ENCODE results near the gene MAP1B.

GRCh38 chr5:72180925-72181324, 73.7 kb downstream of the MAP1B start:
- no peak for TF ChIP-seq EZH2 (IDR thresholded peaks at IDR 0.05; ENCODE audit: borderline replicate concordance, low read length)
- TF ChIP-seq, protein P1, sequence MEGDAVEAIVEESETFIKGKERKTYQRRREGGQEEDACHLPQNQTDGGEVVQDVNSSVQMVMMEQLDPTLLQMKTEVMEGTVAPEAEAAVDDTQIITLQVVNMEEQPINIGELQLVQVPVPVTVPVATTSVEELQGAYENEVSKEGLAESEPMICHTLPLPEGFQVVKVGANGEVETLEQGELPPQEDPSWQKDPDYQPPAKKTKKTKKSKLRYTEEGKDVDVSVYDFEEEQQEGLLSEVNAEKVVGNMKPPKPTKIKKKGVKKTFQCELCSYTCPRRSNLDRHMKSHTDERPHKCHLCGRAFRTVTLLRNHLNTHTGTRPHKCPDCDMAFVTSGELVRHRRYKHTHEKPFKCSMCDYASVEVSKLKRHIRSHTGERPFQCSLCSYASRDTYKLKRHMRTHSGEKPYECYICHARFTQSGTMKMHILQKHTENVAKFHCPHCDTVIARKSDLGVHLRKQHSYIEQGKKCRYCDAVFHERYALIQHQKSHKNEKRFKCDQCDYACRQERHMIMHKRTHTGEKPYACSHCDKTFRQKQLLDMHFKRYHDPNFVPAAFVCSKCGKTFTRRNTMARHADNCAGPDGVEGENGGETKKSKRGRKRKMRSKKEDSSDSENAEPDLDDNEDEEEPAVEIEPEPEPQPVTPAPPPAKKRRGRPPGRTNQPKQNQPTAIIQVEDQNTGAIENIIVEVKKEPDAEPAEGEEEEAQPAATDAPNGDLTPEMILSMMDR (IDR thresholded peaks at IDR 0.05; ENCODE audit: low read length) = no peak

Data from OCI-LY1 (cell line).